Measurements from ENCODE around the gene CDX2.
A peak's percentile ranks its signal among the peaks of the same experiment; 100 is the strongest.
"Not testable (repeated sequence)": the region's sequence is repeated elsewhere in the genome, so short reads cannot be mapped to it uniquely, and the experiment has no call there.

The CDX2 gene

DNA sequence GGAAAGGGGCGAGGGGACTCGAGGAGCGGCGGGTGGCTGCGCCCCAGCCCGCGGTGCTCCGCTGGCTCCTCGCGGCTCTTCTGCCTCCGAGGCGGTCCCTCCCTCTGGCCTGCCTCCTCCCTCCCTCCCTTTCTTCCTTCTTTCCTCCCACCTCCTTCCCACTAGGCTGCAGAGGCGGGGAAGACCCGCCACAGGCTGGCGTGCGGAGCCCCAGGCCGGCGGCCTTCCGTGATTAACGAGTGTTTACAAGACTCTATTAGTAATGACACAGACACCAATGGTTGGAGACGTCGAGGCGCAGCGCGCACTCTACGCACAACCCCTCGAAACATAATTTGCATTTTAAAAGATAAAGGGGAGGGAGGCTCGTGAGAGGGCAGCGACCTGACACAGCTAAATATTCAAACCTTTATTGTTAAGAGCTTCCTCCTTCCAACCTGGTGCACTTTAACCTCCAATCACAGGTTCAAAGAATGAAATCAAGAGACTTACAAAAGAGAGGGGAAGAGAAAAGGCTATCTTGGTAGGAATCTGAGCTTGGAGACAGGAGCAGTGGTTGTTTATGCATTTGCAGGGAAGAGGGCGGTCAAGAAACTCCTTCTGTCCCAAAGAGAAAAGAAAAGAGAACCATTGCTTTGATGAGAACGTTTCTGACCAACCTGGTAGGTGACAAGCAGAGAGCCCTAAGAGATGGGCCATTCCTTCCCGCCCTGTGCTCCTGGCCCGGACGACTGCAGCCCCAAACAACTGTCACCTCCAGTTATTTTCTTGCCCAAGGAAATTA lies at the start of gene CDX2:
Gene CDX2, minus strand, starts transcription at position 234 of the 784 bp plus-strand sequence. CDS start 309 bp downstream, outside the sequence.
- DNase-seq (ENCODE audit: low spot score) = no peak

- no peak for DNase-seq (ENCODE audit: low spot score)
Measured at GRCh38 chr13:28014301-28014700, 45.2 kb upstream of the CDX2 start.

DNA sequence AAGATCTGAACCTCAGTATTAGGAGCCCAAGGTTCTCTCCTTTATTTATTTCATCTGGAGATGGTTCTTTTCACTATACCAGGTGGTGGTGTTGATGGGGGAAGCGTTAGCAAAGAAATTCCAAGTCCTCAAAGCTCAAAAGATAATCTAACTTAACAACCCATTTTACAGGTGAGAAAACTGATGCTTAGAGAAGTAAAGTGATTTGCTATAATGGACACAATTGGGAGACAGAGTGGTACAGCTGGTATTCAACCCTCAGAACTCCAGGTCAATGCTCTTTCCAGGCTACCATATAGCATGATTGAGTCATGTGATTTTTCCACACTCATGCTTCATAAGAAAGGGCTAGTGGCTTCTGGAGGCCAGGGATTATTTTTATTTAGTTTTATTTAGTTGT lies 44.4 kb upstream of the CDX2 start:
- DNase-seq (ENCODE audit: low spot score) = no peak

DNA sequence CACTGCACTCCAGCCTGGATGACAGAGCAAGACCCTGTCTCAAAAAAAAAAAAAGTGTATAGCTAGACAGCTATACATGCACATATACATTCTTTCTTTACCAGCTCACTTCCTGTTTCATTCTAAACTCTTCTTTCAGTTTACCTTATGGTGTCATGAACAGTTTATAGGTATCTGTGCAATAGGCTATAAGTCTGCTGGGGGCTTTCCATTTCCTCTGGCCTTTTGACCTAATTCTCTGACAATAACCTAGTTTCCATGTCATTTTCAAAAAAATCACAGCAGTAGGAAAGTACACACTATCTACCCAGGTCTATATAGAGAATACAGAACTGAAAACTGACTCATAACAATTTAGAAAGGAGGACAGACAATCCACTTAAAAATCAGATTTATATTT lies 43.8 kb upstream of the CDX2 start:
- DNase-seq (ENCODE audit: low spot score) = no peak

- DNase-seq (ENCODE audit: low spot score) = peak; percentile 35
Measured at GRCh38 chr13:28012383-28012782, 43.3 kb upstream of the CDX2 start.

DNA sequence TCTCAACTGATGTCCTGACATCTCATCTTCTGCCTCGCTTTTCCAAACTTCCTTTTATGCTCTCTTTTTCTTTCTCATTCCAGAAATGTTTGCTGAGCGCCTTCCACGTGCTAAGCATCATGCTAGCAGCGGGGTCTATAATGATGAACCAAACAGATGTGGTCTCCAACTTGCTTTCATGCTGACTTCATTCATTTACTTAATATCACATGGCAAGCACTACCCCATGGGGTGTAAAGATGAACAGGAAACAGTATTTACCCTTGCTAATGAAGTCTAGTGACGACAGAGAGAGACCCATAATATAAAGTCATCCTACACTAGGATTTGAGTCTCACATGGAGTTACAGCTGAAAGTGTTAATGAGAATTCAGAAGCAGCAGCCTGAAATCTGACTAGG lies 40.9 kb upstream of the CDX2 start:
- DNase-seq (ENCODE audit: low spot score) = no peak

DNA sequence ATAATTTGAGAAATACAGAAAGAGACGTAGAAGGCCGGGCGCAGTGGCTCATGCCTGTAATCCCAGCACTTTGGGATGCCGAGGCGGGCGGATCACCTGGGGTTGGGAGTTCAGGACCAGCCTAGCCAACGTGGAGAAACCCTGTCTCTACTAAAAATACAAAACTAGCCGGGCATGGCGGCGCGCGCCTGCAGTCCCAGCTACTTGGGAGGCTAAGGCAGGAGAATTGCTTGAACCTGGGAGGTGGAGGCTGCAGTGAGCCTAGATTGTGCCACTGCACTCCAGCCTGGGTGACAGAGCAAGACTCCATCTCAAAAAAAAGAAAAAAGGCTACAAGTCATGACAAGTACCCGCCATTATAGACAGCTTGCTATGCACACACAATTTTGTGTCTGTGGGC lies 35.9 kb upstream of the CDX2 start:
- DNase-seq (ENCODE audit: low spot score) = not testable (repeated sequence)

GRCh38 chr13:28002886-28003698 lies 34.0 kb upstream of the CDX2 start:
- no peak for DNase-seq (ENCODE audit: low spot score)

DNA sequence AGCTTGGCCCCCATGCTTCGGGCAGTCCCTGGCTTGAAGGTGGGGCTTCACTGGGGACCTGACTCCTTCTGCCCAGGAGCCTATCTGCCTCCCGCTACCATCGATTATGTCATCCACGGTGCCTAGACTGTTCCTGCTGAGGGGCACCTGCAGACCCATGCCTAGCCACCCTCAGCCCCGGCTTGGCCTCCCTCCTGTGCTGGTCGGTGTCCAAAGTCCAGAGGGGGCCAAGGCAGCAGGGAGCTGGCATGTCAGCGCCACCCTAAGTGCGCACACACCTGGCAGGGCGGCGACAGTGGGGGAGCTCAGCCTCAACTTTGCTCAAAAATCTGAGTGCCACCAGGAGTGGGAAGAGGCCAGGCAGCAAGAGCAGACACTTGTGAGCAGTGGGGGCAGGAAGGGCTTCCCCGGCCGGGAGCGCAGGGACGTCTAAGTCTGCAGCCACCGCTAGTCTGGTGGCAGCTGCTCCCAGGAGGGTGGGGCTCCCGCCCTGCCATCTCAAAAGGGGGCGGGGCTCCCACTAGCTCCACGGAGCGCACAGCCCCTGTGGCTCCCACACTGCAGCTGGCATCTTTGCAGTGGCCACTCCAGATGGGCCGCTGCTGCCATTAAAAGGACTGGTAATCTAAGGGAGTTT lies 32.8 kb upstream of the CDX2 start:
- no peak for DNase-seq (ENCODE audit: low spot score)

GRCh38 chr13:28001049-28001448 lies 31.9 kb upstream of the CDX2 start:
- DNase-seq (ENCODE audit: low spot score) = no peak

DNA sequence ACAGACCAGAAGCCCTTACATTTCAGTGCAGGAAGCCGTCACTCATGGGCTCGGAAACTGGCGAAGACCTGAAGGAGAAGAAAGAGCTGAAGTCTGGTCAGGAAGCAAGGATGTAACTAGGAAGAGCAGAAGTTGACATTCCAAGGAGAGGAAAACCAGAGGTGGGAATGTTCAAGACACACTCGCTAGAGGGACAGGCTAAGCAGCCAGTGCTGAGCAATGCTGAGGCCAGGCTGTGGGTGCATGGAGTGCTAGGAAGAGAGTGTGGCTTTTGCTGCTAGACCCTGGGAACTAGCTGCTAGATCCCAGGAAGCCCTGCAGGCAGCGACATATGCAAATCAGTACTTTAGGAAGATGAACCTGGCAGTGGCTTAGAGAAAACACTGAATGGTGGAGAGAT lies 31.5 kb upstream of the CDX2 start:
- no peak for DNase-seq (ENCODE audit: low spot score)

- DNase-seq (ENCODE audit: low spot score) = peak; percentile 59
Measured at GRCh38 chr13:27997904-27998522, 28.9 kb upstream of the CDX2 start.

DNA sequence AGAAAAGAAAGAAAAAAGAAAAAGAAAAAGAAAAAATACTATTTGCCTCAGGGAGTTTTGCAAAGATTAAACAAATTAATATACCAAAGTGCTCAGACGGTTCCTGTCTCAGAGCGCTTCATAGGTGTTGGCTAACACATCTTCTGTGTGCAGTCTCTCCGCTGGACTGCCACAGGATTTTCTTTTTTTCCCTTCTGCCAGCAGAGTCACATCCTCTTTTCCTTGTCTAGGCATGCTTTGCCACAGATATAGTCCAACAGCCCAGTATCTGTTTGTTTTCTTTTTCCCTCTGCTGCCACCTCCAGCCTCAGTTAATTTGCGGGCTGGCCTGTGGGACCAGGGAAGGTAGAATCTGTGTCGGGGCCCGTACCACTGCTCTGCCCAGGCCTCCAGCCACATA lies 22.8 kb upstream of the CDX2 start:
- no peak for DNase-seq (ENCODE audit: low spot score)

GRCh38 chr13:27988520-27988919 lies 19.4 kb upstream of the CDX2 start, which contains the start of gene URAD:
URAD (minus strand) TSS chr13:27988693; CDS start chr13:27988637, 56 bp downstream.
- DNase-seq (ENCODE audit: low spot score) = no peak

DNA sequence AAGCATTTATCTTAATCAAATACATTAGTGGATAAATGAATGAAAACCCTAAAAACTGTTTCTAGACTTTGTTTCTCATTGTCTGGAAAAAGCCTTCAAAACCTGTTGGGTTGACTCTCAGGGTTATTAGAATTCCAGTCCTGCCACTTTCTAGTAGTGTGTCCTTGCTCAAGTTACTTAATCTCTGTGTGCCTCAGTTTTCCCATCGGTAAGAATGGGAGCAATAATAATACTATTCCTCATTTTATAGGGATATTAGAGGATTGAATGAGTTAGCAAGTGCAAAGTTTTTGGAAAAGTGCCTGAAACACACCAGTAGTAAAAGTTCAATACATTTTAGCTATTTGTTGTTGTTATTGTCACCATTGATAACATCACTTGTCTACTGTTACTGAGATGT lies 16.5 kb upstream of the CDX2 start:
- no peak for DNase-seq (ENCODE audit: low spot score)

DNA sequence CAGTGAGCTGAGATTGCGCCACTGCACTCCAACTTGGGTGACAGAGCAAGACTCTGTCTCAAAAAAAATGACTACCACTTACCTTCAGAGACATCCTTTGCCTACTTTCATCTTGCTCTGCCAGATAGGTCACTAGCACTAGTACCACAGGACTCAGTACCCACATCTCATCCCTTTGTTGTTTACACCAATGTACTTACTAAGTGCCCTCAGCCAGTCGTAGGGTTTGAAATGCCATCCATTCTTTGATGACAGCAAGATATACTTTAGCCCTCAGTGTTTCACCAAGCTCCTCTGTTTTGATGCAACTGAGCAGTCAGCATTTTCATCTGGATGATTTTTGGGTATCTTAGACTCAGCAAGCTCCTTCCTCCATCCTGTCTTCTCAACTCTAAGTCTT lies 13.2 kb upstream of the CDX2 start:
- no peak for DNase-seq (ENCODE audit: low spot score)

- no peak for DNase-seq (ENCODE audit: low spot score)
Measured at GRCh38 chr13:27981006-27981708, 12.0 kb upstream of the CDX2 start.

GRCh38 chr13:27980280-27980998 lies 11.3 kb upstream of the CDX2 start:
- no peak for DNase-seq (ENCODE audit: low spot score)

GRCh38 chr13:27979765-27980279 lies 10.7 kb upstream of the CDX2 start:
- DNase-seq (ENCODE audit: low spot score) = no peak

- no peak for DNase-seq (ENCODE audit: low spot score)
Measured at GRCh38 chr13:27979001-27979643, 10.0 kb upstream of the CDX2 start.
